ENCODE results near the gene CCL22.

CCL22 gene

GRCh38 chr16:57376313-57376818, 17.8 kb downstream of the CCL22 start:
- TF ChIP-seq POLR2A (IDR thresholded peaks at IDR 0.05; ENCODE audit: low read depth, low read length): no peak
- FAIRE-seq (no peak), DNase-seq (ENCODE audit: insufficient read length, low spot score) (no peak)

GRCh38 chr16:57377080-57377841, 18.7 kb downstream of the CCL22 start:
- FAIRE-seq: no peak
- TF ChIP-seq POLR2A (IDR thresholded peaks at IDR 0.05; ENCODE audit: low read depth, low read length): no peak
- DNase-seq (ENCODE audit: insufficient read length, low spot score): no peak

GRCh38 chr16:57379579-57379978, 21.0 kb downstream of the CCL22 start:
- FAIRE-seq (no peak), DNase-seq (ENCODE audit: insufficient read length, low spot score) (no peak)
- no peak for TF ChIP-seq POLR2A (IDR thresholded peaks at IDR 0.05; ENCODE audit: low read depth, low read length)

- FAIRE-seq: no peak
- TF ChIP-seq POLR2A (IDR thresholded peaks at IDR 0.05; ENCODE audit: low read depth, low read length): no peak
- no peak for DNase-seq (ENCODE audit: insufficient read length, low spot score)
Measured at GRCh38 chr16:57380671-57381462, 22.3 kb downstream of the CCL22 start.

GRCh38 chr16:57381791-57382534, 23.4 kb downstream of the CCL22 start:
- no peak for FAIRE-seq
- DNase-seq (ENCODE audit: insufficient read length, low spot score): no peak

GRCh38 chr16:57382535-57383275, 24.1 kb downstream of the CCL22 start:
- TF ChIP-seq POLR2A (IDR thresholded peaks at IDR 0.05; ENCODE audit: low read depth, low read length): no peak
- DNase-seq (ENCODE audit: insufficient read length, low spot score) (no peak), FAIRE-seq (no peak)

More at GRCh38 chr16:57381791-57382534, 23.4 kb downstream of the CCL22 start:
- no peak for TF ChIP-seq POLR2A (IDR thresholded peaks at IDR 0.05; ENCODE audit: low read depth, low read length)

- no peak for DNase-seq (ENCODE audit: insufficient read length, low spot score)
- FAIRE-seq: no peak
- TF ChIP-seq POLR2A (IDR thresholded peaks at IDR 0.05; ENCODE audit: low read depth, low read length): no peak
Measured at GRCh38 chr16:57383276-57384247, 25.0 kb downstream of the CCL22 start.

GRCh38 chr16:57384248-57385070, 25.9 kb downstream of the CCL22 start:
- FAIRE-seq (no peak), DNase-seq (ENCODE audit: insufficient read length, low spot score) (no peak)
- no peak for TF ChIP-seq POLR2A (IDR thresholded peaks at IDR 0.05; ENCODE audit: low read depth, low read length)

GRCh38 chr16:57385083-57385482, 26.5 kb downstream of the CCL22 start:
- FAIRE-seq: no peak
- no peak for DNase-seq (ENCODE audit: insufficient read length, low spot score)
- no peak for TF ChIP-seq POLR2A (IDR thresholded peaks at IDR 0.05; ENCODE audit: low read depth, low read length)

GRCh38 chr16:57386381-57386951, 27.9 kb downstream of the CCL22 start:
- TF ChIP-seq POLR2A (IDR thresholded peaks at IDR 0.05; ENCODE audit: low read depth, low read length): no peak
- no peak for FAIRE-seq
- DNase-seq (ENCODE audit: insufficient read length, low spot score): no peak

Measured in H54 (cell line).